DLD1 (cell line): ENCODE data around the gene ACTN2.

Experiments used
- in situ Hi-C: cut with HindIII; loops from 2 replicates; pipeline ENCODE4 v1.10.0; 2017; ENCODE audit warnings: low sequenced_read_pairs

Gene ACTN2

DNA sequence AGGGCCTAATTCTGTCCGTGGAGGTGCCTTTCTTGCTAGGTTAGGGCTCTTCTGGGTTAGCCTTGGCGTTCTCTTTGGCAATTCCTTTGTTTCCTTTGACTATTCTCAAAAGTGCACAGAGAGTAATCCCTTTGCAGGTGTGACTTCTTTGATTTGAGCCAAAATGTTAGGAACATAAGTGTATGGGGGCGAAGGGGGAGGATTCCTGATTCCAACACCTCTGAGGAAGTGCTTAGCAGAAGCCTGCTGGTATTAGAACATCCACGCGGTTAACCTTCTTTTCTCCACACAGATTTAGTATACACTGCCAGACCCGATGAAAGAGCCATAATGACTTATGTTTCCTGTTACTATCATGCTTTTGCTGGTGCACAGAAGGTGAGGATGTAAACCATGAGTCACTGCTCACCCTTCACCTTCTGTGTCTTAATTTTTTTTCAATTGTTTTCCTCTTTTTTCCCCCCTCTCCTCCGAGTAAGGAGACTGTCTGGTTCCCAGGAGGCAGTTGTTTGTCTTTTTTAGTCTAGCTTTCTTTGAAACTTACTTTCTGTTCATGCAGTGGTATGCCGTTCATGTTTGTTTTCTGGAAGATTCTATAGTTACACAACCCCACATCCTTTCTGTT, 48.0 kb downstream of the ACTN2 start:
- in situ Hi-C loops: no loop called here

DNA sequence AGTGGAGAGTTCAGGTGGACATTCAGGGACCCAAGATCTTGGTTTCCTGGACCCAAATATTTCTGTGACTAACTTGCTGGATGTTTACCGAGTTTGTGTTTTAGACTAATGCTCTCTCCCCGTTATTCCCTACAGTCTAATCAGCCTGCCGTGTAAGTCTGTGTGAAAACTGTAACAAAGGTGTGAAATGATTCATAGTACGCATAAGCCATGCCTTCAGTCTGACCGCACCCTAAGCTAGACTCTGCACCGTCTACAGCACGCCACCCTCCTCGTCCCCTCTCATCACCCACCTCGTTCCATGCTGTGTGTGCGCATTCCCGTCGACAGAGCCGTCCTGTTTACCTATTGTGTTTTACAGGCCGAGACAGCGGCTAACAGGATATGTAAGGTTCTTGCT, 50.5 kb downstream of the ACTN2 start:
- in situ Hi-C loops: no loop called here

DNA sequence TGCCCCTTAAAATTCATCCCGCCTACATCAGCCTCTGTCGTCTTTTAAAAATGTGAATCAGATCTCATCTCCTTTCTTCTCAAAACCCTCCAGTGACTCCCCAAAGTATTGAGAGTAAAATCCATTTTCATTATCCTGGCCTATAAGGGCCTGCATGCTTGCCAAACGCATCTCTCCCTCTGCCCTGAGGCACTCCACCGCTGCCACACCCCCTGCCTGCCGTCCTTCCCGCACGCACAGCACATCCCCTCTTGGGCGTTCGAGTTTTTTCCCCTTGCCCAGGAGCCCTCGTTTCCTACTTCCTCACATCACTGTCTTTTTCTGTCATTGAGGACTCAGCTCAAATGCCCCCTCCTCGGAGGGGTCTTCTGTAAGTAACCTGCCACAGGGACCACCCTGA, 55.5 kb downstream of the ACTN2 start:
- in situ Hi-C loops: no loop called here

DNA sequence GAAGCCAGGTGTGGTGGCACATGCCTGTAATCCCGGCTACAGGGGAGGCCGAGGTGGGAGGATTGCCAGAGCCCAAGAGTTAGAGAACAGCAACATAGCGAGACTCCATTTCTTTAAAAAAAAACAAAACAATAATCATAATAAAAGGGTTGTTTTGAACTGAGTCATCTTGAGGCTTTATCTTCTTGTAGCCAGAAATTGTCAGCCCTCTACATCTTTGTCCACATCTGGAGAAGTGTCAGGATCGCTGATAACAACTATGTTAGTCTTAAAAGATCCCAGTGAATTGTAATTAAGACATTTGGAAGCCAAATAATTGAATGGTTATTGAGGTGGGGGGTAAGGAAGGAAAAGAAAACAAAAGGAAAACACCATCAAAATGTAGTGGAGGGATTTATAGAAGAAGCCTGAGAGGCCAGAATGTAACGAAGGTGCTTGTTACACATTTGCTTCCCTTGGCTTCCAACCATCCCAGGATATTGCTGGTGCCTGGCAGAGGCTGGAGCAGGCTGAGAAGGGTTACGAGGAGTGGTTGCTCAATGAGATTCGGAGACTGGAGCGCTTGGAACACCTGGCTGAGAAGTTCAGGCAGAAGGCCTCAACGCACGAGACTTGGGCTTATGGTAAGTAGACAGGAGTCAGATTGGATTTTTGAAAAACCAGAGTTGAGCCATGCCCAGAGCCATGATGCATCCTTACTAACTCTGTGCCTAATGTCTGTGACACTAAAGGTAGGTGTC, 56.3 kb downstream of the ACTN2 start:
- in situ Hi-C loops: no loop called here

DNA sequence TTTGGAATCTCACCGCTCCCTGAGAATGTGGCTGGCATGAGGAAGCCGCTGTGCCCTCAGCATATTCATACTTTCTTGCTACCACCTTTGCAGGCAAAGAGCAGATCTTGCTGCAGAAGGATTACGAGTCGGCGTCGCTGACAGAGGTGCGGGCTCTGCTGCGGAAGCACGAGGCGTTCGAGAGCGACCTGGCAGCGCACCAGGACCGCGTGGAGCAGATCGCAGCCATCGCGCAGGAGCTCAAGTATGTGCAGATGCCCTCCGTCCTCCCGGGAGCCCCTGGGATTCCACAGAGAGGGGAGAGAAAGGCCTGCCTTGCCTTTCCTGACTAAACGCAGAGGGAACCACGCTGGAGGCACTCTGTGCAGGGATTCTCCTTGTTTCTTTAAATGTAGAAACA, 58.2 kb downstream of the ACTN2 start:
- in situ Hi-C loops: no loop called here

GRCh38 chr1:236746785-236747184, 60.5 kb downstream of the ACTN2 start:
- in situ Hi-C loops: no loop called here

DNA sequence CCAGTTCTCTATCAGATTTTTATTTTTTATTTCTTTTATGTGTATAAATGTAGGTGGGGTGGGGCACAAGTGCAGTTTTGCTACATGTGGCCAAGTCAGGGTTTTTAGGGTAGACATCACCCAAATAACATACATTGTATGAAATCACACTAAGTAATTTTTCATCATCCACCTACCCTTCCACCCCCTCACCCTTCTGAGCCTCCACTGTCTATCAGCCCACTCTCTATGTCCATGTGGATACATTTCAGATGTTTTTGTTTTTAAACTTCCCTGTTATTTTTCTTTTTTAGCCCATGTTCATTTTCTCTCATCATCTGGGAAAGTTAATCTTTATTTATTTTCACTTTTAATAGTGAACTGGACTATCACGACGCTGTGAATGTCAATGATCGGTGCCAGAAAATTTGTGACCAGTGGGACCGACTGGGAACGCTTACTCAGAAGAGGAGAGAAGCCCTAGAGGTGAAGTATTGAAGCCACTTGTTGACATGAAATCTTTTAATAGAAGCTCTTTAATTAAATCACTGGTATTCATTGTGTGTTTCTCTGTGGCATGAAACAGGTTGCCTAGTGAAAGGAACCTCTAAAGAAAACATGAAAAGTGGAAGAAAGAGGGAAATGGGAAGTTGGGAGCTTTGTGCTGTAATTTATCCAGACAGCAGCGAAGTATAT, 61.1 kb downstream of the ACTN2 start:
- in situ Hi-C loops: no loop called here

DNA sequence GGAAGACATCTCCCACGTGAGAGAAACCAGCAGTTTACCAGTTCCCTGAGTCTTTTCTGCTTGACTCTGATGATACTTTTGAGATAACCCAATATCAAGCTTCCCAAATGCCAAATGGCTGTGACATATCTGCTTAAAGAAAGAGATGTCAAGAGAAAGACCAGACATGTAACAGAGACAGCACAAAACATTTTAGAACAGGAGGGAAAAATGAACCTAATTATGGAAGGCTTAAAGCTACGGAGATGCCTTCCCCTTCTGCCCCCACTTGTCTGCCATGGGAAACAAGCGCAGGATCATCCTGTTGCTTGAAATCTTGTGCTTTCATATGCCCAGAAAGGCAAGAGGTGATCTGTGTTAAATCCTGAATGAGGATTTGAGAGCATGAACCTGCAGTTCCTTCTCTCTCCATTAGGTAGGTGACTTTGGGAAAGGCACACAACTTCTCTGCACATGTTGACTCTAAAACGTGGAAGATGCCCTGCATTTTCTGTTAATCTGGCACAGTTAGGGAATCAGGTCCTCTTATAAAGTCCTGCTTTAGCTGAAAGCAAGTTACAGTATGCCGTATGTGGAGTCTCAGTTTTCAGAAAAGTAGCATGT, 62.1 kb downstream of the ACTN2 start:
- in situ Hi-C loops: no loop called here

GRCh38 chr1:236750928-236751327, 64.6 kb downstream of the ACTN2 start:
- in situ Hi-C loops: no loop called here

DNA sequence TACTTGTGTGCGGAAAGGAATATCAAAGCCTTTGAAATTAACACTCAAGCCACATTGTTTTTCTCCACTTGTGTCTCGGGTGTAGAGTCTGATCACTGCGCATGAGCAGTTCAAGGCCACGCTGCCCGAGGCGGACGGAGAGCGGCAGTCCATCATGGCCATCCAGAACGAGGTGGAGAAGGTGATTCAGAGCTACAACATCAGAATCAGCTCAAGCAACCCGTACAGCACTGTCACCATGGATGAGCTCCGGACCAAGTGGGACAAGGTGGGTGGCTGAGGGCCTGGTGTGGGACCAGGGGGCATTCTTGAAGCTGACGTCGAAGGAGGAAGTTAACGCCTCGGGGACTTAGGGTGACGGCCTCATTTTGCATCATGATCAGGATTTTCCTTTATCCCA, 65.1 kb downstream of the ACTN2 start:
- in situ Hi-C loops: no loop called here

GRCh38 chr1:236751935-236752334, 65.6 kb downstream of the ACTN2 start:
- in situ Hi-C loops: no loop called here

GRCh38 chr1:236753516-236753915, 67.2 kb downstream of the ACTN2 start:
- in situ Hi-C loops: no loop called here

GRCh38 chr1:236753964-236754363, 67.7 kb downstream of the ACTN2 start:
- in situ Hi-C loops: no loop called here

GRCh38 chr1:236754525-236755210, 68.4 kb downstream of the ACTN2 start:
- in situ Hi-C loops: no loop called here

DNA sequence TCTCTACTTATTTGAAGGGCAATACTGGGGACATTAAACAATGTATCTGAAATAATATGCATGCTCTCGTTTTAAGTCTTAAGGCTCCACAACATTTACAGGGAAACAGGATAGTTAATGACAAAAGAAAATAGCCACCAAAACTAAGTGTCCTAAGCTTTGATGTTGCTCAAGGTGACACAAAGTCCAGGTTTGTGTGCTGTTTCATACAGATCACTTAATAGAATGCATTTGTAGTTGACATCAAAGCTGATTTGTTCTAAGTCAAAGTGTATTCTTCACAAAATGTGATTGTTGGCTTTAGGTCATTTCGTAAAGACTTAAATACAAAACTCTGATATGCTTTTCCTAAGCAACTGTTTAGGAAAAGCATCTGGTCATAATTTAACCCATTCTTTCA, 71.3 kb downstream of the ACTN2 start:
- in situ Hi-C loops: no loop called here

DNA sequence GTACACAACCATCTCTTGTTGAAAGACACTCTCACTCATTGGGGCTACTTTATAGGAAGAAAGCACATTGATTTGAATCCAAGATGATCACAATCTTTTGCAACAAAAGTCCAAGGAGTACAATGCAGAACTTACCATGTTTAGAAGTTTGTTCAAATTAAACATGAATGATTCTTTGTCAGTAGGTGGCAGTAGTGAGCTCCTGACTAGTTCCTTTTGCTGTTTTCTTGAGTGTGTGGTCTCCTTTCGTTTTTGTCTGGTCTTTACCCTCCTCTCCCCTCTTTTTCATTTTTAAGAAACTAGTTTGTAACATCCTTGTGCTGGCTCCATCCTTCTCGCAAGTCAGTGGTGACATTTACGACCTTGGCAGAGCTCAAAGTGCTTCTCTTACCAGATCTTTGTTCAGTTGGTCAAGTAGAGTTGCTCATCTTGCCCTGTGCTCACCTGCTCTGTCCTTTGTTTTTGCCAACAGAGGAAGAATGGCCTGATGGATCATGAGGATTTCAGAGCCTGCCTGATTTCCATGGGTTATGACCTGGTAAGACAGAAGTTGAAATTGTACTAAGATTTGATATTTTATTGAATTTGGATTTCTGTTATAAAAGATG, 73.1 kb downstream of the ACTN2 start:
- in situ Hi-C loops: no loop called here

GRCh38 chr1:236760480-236760879, 74.2 kb downstream of the ACTN2 start:
- in situ Hi-C loops: no loop called here

DNA sequence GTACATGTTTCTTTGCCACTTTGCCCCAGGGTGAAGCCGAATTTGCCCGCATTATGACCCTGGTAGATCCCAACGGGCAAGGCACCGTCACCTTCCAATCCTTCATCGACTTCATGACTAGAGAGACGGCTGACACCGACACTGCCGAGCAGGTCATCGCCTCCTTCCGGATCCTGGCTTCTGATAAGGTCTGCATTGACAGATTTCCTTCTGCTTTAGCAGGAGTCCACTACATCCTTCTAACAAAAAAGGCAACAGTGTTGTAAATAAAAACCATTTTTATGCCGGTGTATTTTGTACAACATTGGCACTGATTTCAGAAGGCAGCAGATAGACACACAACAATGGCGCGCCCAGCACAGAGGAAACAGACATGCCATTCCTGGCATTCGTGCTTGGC, 74.7 kb downstream of the ACTN2 start:
- in situ Hi-C loops: no loop called here

DNA sequence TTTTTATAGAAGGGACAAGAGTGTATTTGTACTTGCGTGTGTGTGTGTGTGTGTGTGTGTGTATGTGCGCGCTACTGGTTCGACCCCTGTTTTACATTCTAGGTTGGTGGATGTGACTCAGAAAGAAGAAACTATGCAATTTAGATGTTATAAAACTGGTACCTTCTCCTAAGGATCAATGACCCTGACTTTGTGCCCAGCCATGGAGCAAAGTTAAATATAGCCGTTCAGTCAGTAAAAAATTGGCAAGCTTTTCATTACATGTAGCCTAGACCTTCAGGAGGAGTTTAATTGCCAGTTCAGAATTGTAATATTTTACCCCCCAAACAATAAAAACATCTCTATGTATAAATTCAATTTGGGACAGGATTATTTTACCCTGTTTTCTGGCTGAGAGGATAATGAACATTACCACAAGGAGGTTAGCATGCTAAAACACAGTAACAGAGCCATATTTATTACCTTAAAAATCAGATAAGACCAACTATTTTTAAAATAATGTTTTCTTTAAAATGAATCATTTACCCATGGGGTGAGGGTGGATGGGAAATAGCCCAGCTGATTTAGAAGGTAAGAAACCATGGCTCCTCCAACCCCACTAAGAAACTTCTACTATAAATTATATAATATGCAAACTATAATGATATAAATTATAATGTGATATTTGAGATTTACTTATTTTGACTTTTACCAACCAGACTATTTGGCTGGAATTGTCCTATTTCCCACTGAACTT, 75.3 kb downstream of the ACTN2 start:
- in situ Hi-C loops: no loop called here

GRCh38 chr1:236762410-236762809, 76.1 kb downstream of the ACTN2 start:
- in situ Hi-C loops: no loop called here
